ENCODE data around the gene MYO18B. TPM values are rescaled to one million over a fixed set of nuclear protein-coding genes. Genes with fewer than 3 reads are reported as not detected.

Gene MYO18B
- total RNA-seq, 1 donor from 2014 or later: not detected

- Histone ChIP-seq H3K4me3 (no peak overlapping the region), H3K27me3 (ENCODE audit: low read depth) (peaks cover 17% of the 10 kb centered on the region), H3K27ac (no peak overlapping the region), H3K9me3 (no peaks in the 10 kb centered on the region), H3K36me3 (no peaks in the 10 kb centered on the region), H3K4me1 (no peaks in the 10 kb centered on the region)
- intact Hi-C loops (cut with DNase I): no loop called here
- no peak for DNase-seq
- TF ChIP-seq, protein P1, sequence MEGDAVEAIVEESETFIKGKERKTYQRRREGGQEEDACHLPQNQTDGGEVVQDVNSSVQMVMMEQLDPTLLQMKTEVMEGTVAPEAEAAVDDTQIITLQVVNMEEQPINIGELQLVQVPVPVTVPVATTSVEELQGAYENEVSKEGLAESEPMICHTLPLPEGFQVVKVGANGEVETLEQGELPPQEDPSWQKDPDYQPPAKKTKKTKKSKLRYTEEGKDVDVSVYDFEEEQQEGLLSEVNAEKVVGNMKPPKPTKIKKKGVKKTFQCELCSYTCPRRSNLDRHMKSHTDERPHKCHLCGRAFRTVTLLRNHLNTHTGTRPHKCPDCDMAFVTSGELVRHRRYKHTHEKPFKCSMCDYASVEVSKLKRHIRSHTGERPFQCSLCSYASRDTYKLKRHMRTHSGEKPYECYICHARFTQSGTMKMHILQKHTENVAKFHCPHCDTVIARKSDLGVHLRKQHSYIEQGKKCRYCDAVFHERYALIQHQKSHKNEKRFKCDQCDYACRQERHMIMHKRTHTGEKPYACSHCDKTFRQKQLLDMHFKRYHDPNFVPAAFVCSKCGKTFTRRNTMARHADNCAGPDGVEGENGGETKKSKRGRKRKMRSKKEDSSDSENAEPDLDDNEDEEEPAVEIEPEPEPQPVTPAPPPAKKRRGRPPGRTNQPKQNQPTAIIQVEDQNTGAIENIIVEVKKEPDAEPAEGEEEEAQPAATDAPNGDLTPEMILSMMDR (IDR thresholded peaks at IDR 0.05): no peak
- ATAC-seq: no peak
Measured at GRCh38 chr22:25899566-25899965, 157.6 kb downstream of the MYO18B start.

GRCh38 chr22:25900390-25900789 lies 158.4 kb downstream of the MYO18B start:
- H3K27me3 ChIP-seq (ENCODE audit: low read depth): peaks cover 17% of the 10 kb centered on the region
- intact Hi-C loops (cut with DNase I): no loop called here
- no peak overlapping the region for H3K27ac ChIP-seq
- TF ChIP-seq, protein P1 (IDR thresholded peaks at IDR 0.05): no peak
- no peak overlapping the region for H3K4me3 ChIP-seq
- H3K9me3 ChIP-seq: no peaks in the 10 kb centered on the region
- no peaks in the 10 kb centered on the region for H3K4me1 ChIP-seq
- H3K36me3 ChIP-seq: no peaks in the 10 kb centered on the region
- ATAC-seq: no peak
- DNase-seq: no peak

DNA sequence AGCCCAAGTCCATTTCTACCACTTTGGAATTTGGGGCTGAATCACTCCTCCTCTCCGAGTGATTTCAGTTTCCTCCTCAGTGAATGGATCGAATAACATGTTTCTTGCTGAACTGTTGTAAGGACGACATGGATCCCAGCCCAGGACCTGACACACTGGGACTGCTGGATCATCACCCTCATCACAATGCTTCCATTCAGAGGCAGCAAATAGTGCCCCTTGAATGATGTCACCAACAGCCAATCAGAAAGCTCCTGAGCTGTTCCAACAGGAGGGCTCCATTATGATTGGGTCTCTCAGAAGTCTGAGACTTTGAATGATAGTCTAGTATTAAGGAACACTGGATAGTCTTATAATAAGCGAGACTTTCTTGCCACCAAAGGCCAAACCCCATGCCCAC lies 158.9 kb downstream of the MYO18B start:
- Histone ChIP-seq H3K27me3 (ENCODE audit: low read depth) (peaks cover 17% of the 10 kb centered on the region), H3K9me3 (no peaks in the 10 kb centered on the region), H3K4me3 (no peak overlapping the region), H3K36me3 (no peaks in the 10 kb centered on the region), H3K27ac (no peak overlapping the region), H3K4me1 (no peaks in the 10 kb centered on the region)
- intact Hi-C loops (cut with DNase I): no loop called here
- no peak for ATAC-seq
- no peak for DNase-seq
- TF ChIP-seq, protein P1 (IDR thresholded peaks at IDR 0.05): no peak

DNA sequence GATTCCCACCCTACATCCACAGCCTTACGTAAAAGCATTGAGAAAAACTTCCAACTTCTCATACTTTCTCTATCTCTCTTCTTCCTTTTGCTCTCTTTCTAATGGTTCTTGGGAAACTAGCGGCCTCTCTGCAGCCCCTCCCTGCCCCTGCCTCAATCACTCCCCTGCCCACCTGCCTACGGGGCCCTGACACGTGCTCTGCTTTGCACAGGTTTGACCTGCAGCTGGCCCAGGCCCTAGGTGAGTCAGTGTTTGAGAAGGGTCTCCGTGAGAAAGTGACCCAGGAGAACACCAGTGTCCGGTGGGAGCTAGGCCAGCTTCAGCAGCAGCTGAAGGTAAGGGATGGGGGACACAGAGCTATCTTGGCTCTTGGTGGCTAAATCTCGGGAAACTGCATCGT lies 160.4 kb downstream of the MYO18B start:
- H3K9me3 ChIP-seq: no peaks in the 10 kb centered on the region
- H3K4me1 ChIP-seq: no peaks in the 10 kb centered on the region
- peaks cover 17% of the 10 kb centered on the region for H3K27me3 ChIP-seq (ENCODE audit: low read depth)
- intact Hi-C loops (cut with DNase I): no loop called here
- TF ChIP-seq, protein P1 (IDR thresholded peaks at IDR 0.05): no peak
- H3K27ac ChIP-seq: no peak overlapping the region
- no peak overlapping the region for H3K4me3 ChIP-seq
- ATAC-seq (no peak), DNase-seq (no peak)
- no peaks in the 10 kb centered on the region for H3K36me3 ChIP-seq

DNA sequence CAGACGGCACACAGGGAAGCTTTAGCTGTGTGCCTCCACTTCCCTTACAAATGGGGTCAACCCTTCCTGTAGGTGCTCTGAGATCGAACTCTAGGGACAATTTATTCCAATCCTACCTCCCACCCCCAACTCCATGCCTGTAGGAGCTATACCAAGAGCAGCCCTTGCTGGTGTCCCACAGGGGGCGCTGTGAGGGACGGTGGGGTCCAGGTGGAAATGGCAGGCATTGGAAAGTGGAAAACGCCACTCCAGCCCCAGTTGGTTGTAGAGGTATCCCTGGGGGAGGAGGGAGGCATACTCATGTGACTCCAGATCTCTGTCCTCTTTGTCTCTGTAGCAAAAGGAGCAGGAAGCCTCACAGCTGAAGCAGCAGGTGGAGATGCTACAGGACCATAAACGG lies 161.3 kb downstream of the MYO18B start:
- TF ChIP-seq, protein P1 (IDR thresholded peaks at IDR 0.05): no peak
- intact Hi-C loops (cut with DNase I): no loop called here
- no peaks in the 10 kb centered on the region for H3K9me3 ChIP-seq
- no peak for ATAC-seq
- H3K4me3 ChIP-seq: no peak overlapping the region
- H3K27me3 ChIP-seq (ENCODE audit: low read depth): peaks cover 19% of the 10 kb centered on the region
- H3K27ac ChIP-seq: no peak overlapping the region
- DNase-seq: no peak
- H3K4me1 ChIP-seq: no peaks in the 10 kb centered on the region
- no peaks in the 10 kb centered on the region for H3K36me3 ChIP-seq

DNA sequence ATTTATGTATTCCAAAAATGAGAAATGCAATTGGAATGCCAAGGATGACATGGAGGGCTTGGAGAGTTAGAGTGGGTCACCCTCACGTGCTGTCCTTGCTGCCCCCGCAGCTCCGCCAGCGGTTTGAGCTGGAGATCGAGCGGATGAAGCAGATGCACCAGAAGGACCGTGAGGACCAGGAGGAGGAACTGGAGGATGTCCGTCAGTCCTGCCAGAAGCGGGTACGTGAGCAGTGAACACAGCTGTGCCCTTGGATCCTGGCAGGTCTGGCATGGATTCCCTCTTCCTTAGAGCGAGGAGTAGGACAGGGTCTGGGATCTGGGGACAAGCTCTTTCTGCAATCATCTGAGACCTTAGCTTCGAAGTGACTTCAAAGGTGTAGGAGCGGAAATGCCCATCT lies 166.2 kb downstream of the MYO18B start:
- ATAC-seq (no peak), DNase-seq (no peak)
- Histone ChIP-seq H3K4me3 (no peak overlapping the region), H3K27me3 (ENCODE audit: low read depth) (peaks cover 26% of the 10 kb centered on the region), H3K36me3 (no peaks in the 10 kb centered on the region), H3K9me3 (no peaks in the 10 kb centered on the region), H3K27ac (no peak overlapping the region), H3K4me1 (no peaks in the 10 kb centered on the region)
- TF ChIP-seq, protein P1 (IDR thresholded peaks at IDR 0.05): no peak
- intact Hi-C loops (cut with DNase I): no loop called here

Data from lower lobe of right lung (tissue), 2 donors.